GM20000 (cell line): ENCODE data around the gene ZNF688.

Source experiments
- DNase-seq: peaks from one replicate; pipeline ENCODE4 v3.0.0; 2012; ENCODE audit warnings: low spot score
- TF ChIP-seq, protein P1 (sequence below): IDR thresholded peaks from 2 replicates; pipeline ENCODE4 v1.5.1; 2012; ENCODE audit warnings: mild to moderate bottlenecking, control low read depth; ENCODE audit errors: extremely low read depth, missing control alignments

ZNF688 gene

DNA sequence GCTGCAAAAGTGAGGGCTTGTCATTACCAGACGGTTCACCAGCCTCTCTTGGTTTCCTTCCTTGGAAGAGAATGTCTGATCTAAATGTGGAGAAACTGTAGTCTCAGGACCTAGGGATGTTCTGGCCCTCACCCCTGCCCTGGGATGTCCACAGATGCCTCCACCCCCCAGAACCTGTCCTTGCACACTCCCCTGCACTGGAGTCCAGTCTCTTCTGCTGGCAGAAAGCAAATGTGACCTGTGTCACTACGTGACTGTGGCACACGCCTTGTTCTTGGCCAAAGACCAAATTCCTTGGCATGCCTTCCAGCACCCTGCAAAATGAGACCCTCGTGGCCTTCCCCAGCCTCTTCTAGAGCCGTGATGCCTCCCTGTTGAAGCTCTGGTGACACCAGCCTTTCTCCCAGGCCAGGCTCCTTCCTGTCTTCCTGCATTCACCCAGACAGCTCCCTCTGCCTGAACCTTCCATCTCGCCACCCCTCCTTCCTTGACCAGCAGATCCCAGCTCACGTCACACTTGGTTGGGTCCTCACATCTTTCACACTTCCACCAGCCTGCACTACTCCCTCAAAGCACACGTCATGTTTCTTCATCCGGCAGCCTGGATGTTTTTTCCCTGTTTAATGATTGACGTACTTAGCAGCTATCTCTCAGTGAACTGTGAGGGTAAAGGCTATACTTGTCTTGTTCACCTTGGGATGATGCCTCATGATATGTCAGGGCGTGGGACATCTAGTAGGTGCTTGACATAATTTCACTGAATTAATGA is 49.5 kb downstream of the ZNF688 start:
- TF ChIP-seq, protein P1, sequence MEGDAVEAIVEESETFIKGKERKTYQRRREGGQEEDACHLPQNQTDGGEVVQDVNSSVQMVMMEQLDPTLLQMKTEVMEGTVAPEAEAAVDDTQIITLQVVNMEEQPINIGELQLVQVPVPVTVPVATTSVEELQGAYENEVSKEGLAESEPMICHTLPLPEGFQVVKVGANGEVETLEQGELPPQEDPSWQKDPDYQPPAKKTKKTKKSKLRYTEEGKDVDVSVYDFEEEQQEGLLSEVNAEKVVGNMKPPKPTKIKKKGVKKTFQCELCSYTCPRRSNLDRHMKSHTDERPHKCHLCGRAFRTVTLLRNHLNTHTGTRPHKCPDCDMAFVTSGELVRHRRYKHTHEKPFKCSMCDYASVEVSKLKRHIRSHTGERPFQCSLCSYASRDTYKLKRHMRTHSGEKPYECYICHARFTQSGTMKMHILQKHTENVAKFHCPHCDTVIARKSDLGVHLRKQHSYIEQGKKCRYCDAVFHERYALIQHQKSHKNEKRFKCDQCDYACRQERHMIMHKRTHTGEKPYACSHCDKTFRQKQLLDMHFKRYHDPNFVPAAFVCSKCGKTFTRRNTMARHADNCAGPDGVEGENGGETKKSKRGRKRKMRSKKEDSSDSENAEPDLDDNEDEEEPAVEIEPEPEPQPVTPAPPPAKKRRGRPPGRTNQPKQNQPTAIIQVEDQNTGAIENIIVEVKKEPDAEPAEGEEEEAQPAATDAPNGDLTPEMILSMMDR, result no peak
- no peak for DNase-seq

DNA sequence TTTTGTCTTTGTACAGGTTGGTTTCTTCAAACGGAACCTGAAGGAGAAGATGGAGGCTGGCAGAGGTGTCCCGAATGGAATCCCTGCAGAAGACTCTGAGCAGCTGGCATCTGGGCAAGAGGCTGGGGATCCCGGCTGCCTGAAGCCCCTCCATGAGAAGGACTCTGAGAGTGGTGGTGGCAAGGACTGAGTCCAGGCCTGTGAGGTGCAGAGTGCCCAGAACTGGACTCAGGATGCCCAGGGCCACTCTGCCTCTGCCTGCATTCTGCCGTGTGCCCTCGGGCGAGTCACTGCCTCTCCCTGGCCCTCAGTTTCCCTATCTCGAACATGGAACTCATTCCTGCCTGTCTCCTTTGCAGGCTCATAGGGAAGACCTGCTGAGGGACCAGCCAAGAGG is 50.0 kb downstream of the ZNF688 start:
- DNase-seq, result no peak
- TF ChIP-seq, protein P1, result no peak
